Activated T-helper 2 cell treated with anti-CD3 and anti-CD28 coated beads, Interferon-gamma antibody, Interleukin-2, Interleukin-4, amounts not matched to agents 10 μg/mL and 5 μg/mL and 100 μg/mL, durations not matched to agents 14 hours and 24 hours and 36 hours (primary cell): ENCODE data around the gene RPL28. TPM values are rescaled to one million over a fixed set of nuclear protein-coding genes. Genes with fewer than 3 reads are reported as not detected.

Source experiments
- DNase-seq: peaks from one replicate; pipeline ENCODE4 v3.0.0; 2021; ENCODE audit warnings: low spot score
- H3K27ac Mint-ChIP-seq: one replicate; pipeline ENCODE4 v1.8.0; 2021; ENCODE audit warnings: mixed read lengths
- H3K27me3 Mint-ChIP-seq: one replicate; pipeline ENCODE4 v1.8.0; 2021; ENCODE audit warnings: low read depth, mixed read lengths
- H3K36me3 Mint-ChIP-seq: one replicate; pipeline ENCODE4 v1.8.0; 2021; ENCODE audit warnings: low read depth, mixed read lengths
- H3K4me1 Mint-ChIP-seq: one replicate; pipeline ENCODE4 v1.8.0; 2021; ENCODE audit warnings: low read depth, mixed read lengths
- H3K4me3 Mint-ChIP-seq: one replicate; pipeline ENCODE4 v1.8.0; 2021; ENCODE audit warnings: low read depth, mild to moderate bottlenecking, moderate library complexity, mixed read lengths
- H3K9me3 Mint-ChIP-seq: one replicate; pipeline ENCODE4 v1.8.0; 2021; ENCODE audit warnings: mixed read lengths
- intact Hi-C: fragments of 100-400 bp; cut with micrococcal nuclease; formaldehyde crosslinking; loops from one replicate; pipeline ENCODE4 v1.15.1; 2023
- total RNA-seq: library from RNA; stranded (reverse); gene quantifications from 2 replicates; pipeline ENCODE4 v1.2.3, GENCODE V29; 2022

The RPL28 gene
- total RNA-seq, 1 donor from 2014 or later = 2,207 TPM

DNA sequence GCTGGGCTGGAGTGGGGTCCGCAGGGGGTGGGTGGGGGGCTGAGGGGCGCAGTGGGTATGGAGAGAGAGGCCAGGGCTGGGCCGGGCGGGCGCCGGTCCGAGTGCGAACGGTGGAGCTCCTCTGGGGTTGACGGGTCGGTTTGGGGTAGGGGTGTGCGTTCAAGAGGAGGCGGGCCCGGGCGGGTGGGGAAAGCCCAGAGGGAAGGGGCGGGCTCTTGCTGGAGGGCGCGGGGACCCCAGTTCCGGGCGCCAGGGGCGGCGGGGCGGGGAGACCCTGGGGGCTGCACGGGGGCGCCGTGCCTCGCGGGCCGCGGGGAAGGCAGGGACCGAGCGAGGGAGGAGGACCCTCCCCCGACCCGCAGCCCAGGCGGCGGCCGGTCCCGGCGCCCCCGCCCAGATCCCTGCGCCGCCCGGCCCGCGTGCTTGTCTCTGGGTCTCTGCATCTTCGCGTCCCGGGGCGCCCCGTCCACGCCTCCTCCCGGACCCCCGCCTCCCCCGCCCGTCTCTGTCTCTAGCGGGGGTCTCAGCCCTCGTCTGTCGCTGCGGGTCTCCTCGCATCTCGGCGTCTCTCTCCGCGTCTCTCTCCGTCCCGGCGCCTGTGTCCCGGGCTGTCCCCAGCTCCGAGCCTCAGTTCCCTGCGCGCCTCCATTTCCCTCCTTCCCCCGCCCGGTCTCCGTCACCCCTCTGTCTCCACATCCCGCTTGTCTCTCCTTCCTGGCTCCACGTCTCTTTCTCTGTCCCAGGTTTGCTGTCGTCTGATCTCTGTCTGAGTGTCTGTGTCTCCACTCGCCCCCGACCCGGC is 65.6 kb downstream of the RPL28 start:
- intact Hi-C loops = no loop called here
- H3K9me3 Mint-ChIP-seq = no peaks in the 10 kb centered on the region
- H3K4me1 Mint-ChIP-seq = peaks cover 3% of the 10 kb centered on the region
- no peak for DNase-seq
- H3K36me3 Mint-ChIP-seq = peaks cover 15% of the 10 kb centered on the region
- H3K27ac Mint-ChIP-seq = no peak overlapping the region
- H3K27me3 Mint-ChIP-seq = peaks cover 24% of the 10 kb centered on the region
- no peak overlapping the region for H3K4me3 Mint-ChIP-seq

DNA sequence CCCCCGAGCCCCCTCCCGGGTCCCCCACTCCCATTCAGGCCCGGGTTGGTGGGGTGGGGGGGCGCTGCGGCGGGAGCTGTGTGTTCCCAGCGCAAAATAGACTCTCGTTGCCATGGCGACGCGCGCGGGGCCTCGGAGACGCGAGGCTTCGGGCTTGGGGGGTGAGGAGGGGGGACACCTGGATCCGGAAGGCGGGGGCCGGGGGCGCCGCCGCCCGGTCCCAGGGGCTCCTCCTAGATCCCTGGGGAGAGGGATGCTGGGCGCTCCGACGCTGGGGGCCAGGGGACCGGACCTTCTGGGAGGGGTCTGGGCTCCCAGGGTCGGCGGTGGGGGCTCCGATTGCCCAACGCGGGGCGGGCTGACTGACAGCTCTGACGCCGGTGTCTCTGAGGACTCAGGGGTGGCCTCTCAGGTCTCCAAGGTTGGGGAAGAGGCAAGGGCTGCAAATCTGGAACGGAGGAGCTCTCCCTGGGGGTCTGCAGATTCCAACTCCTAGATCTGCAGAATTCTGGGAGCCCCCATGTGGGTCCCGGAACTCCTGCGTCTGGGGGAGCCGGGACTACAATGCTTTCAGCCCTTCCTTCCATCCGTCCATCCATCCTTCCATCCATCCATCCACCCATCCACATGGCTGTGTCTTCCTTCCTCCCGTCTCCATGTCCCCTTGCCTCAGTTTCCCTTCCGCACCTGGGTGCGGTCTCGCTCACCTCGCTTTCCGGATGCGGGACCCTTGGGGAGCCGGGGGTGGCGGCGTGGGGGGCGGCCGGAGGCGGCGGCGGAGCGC is 66.4 kb downstream of the RPL28 start:
- no peak for DNase-seq
- H3K36me3 Mint-ChIP-seq = peaks cover 15% of the 10 kb centered on the region
- intact Hi-C loops = no loop called here
- H3K4me3 Mint-ChIP-seq = no peak overlapping the region
- H3K9me3 Mint-ChIP-seq = no peaks in the 10 kb centered on the region
- H3K27ac Mint-ChIP-seq = no peak overlapping the region
- peaks cover 3% of the 10 kb centered on the region for H3K4me1 Mint-ChIP-seq
- peaks cover 24% of the 10 kb centered on the region for H3K27me3 Mint-ChIP-seq

Other genes starting within 250 kb of the RPL28 start
- 0.27 and 1.3 TPM in 2 replicates for gene TNNT1, start 236.7 kb upstream of the RPL28 start, total RNA-seq
- gene TNNI3, start 228.2 kb upstream of the RPL28 start, total RNA-seq = not detected in 2 replicates
- gene DNAAF3, start 219.3 kb upstream of the RPL28 start, total RNA-seq = 0.23 and 0.27 TPM in 2 replicates
- gene SYT5, start 205.6 kb upstream of the RPL28 start, total RNA-seq = 0.23 TPM in 1 of 2 replicates, not detected in the other
- gene PTPRH, start 176.4 kb upstream of the RPL28 start, total RNA-seq = not detected in 2 replicates
- gene TMEM86B, start 157.2 kb upstream of the RPL28 start, total RNA-seq = 6.0 and 6.7 TPM in 2 replicates
- 180 and 183 TPM in 2 replicates for gene PPP6R1, start 126.9 kb upstream of the RPL28 start, total RNA-seq
- 59.0 and 59.3 TPM in 2 replicates for gene HSPBP1, start 105.8 kb upstream of the RPL28 start, total RNA-seq
- gene BRSK1, start 101.9 kb upstream of the RPL28 start, total RNA-seq = 5.8 and 6.0 TPM in 2 replicates
- 0.41 and 0.46 TPM in 2 replicates for gene TMEM150B, start 60.6 kb upstream of the RPL28 start, total RNA-seq
- gene KMT5C, start 46.1 kb upstream of the RPL28 start, total RNA-seq = 34.3 and 35.3 TPM in 2 replicates
- gene COX6B2, start 31.2 kb upstream of the RPL28 start, total RNA-seq = 1.8 TPM in 1 of 2 replicates, not detected in the other
- not detected in 2 replicates for gene GARIN5B, start 22.7 kb upstream of the RPL28 start, total RNA-seq
- 0.25 and 0.32 TPM in 2 replicates for gene IL11, start 15.5 kb upstream of the RPL28 start, total RNA-seq
- gene TMEM190, start 9.1 kb upstream of the RPL28 start, total RNA-seq = not detected in 2 replicates
- gene TMEM238, start 1.6 kb upstream of the RPL28 start, total RNA-seq = 7.9 and 10.5 TPM in 2 replicates
- gene UBE2S, start 21.9 kb downstream of the RPL28 start, total RNA-seq = 210 and 220 TPM in 2 replicates
- not detected in 2 replicates for gene SHISA7, start 57.4 kb downstream of the RPL28 start, total RNA-seq
- 30.4 and 34.8 TPM in 2 replicates for gene ISOC2, start 75.7 kb downstream of the RPL28 start, total RNA-seq
- gene C19orf85, start 78.8 kb downstream of the RPL28 start, total RNA-seq = not detected in 2 replicates
- gene ZNF628, start 90.7 kb downstream of the RPL28 start, total RNA-seq = 8.6 and 9.5 TPM in 2 replicates
- gene NAT14, start 99.3 kb downstream of the RPL28 start, total RNA-seq = 20.0 and 20.2 TPM in 2 replicates
- gene SSC5D, start 102.5 kb downstream of the RPL28 start, total RNA-seq = 0.41 and 0.71 TPM in 2 replicates
- not detected in 2 replicates for gene SBK2, start 151.2 kb downstream of the RPL28 start, total RNA-seq
- not detected in 2 replicates for gene SBK3, start 159.6 kb downstream of the RPL28 start, total RNA-seq
- 8.2 and 10.7 TPM in 2 replicates for gene ZNF579, start 194.9 kb downstream of the RPL28 start, total RNA-seq
- gene FIZ1, start 213.6 kb downstream of the RPL28 start, total RNA-seq = 18.2 and 18.9 TPM in 2 replicates
- gene ZNF524, start 214.4 kb downstream of the RPL28 start, total RNA-seq = 18.4 and 19.7 TPM in 2 replicates
- 13.5 and 13.6 TPM in 2 replicates for gene ZNF865, start 219.7 kb downstream of the RPL28 start, total RNA-seq
- 4.3 and 4.9 TPM in 2 replicates for gene ZNF784, start 238.6 kb downstream of the RPL28 start, total RNA-seq